ENCODE data around the gene PAPSS2.

GRCh38 chr10:87712913-87713616 lies 53.4 kb downstream of the PAPSS2 start:
- TF ChIP-seq CTCF (IDR thresholded peaks at IDR 0.05; ENCODE audit: low read depth, low read length, missing input control) (no peak), GABPA (IDR thresholded peaks at IDR 0.05 in 1 of 2, conservative IDR thresholded peaks at IDR 0.05 in 1 of 2) (no peak), RAD21 (IDR thresholded peaks at IDR 0.05) (no peak)
- TF ChIP-seq, protein P1, sequence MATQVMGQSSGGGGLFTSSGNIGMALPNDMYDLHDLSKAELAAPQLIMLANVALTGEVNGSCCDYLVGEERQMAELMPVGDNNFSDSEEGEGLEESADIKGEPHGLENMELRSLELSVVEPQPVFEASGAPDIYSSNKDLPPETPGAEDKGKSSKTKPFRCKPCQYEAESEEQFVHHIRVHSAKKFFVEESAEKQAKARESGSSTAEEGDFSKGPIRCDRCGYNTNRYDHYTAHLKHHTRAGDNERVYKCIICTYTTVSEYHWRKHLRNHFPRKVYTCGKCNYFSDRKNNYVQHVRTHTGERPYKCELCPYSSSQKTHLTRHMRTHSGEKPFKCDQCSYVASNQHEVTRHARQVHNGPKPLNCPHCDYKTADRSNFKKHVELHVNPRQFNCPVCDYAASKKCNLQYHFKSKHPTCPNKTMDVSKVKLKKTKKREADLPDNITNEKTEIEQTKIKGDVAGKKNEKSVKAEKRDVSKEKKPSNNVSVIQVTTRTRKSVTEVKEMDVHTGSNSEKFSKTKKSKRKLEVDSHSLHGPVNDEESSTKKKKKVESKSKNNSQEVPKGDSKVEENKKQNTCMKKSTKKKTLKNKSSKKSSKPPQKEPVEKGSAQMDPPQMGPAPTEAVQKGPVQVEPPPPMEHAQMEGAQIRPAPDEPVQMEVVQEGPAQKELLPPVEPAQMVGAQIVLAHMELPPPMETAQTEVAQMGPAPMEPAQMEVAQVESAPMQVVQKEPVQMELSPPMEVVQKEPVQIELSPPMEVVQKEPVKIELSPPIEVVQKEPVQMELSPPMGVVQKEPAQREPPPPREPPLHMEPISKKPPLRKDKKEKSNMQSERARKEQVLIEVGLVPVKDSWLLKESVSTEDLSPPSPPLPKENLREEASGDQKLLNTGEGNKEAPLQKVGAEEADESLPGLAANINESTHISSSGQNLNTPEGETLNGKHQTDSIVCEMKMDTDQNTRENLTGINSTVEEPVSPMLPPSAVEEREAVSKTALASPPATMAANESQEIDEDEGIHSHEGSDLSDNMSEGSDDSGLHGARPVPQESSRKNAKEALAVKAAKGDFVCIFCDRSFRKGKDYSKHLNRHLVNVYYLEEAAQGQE (IDR thresholded peaks at IDR 0.05) = no peak

Data from liver (tissue), 3 donors.